CD8-positive, alpha-beta memory T cell (primary cell): ENCODE data around the gene CTBP1. TPM values are rescaled to one million over a fixed set of nuclear protein-coding genes. Genes with fewer than 3 reads are reported as not detected.

Experiments used
- CTCF ChIA-PET: fragments of 350-600 bp; sonication (Branson Sonifier 250); formaldehyde crosslinking; loops from one replicate; lab custom pipeline; 2021; ENCODE audit warnings: antibody characterized with exemption; lab: Charles Lee
- POLR2A ChIA-PET: fragments of 350-600 bp; sonication (Branson Sonifier 250); formaldehyde crosslinking; loops from one replicate; lab custom pipeline; 2021; ENCODE audit warnings: antibody characterized with exemption; lab: Charles Lee
- DNase-seq, 5 donors: peaks; one replicate each; pipeline versions ENCODE4 v3.0.0 to v3.0.0-alpha.2; 2020 to 2022; ENCODE audit warnings: mixed read lengths in 1 of 5
- H3K27ac ChIP-seq: one replicate; pipeline ENCODE4 v1.7.0; 2013; ENCODE audit warnings: low read depth, mild to moderate bottlenecking, low read length, moderate library complexity
- H3K27me3 ChIP-seq: 2 replicates; pipeline ENCODE4 v1.7.0; 2013; ENCODE audit warnings: low read length, mild to moderate bottlenecking; ENCODE audit not compliant: insufficient read depth, poor library complexity, severe bottlenecking
- H3K36me3 ChIP-seq: 2 replicates; pipeline ENCODE4 v1.7.0; 2013; ENCODE audit warnings: mild to moderate bottlenecking, low read length, moderate library complexity; ENCODE audit not compliant: insufficient read depth
- H3K4me1 ChIP-seq: 2 replicates; pipeline ENCODE4 v1.7.0; 2013; ENCODE audit warnings: mild to moderate bottlenecking, low read length, moderate library complexity; ENCODE audit not compliant: insufficient read depth
- H3K4me3 ChIP-seq: 2 replicates; pipeline ENCODE4 v1.7.0; 2013; ENCODE audit warnings: mild to moderate bottlenecking, low read length
- H3K9me3 ChIP-seq: 2 replicates; pipeline ENCODE4 v1.7.0; 2013; ENCODE audit warnings: mild to moderate bottlenecking, low read length
- H3K27ac Mint-ChIP-seq, 8 donors: one replicate each; pipeline ENCODE4 v1.8.0; 2020 to 2021; ENCODE audit warnings: mixed read lengths in 8 of 8, mild to moderate bottlenecking in 6 of 8, inconsistent platforms in 3 of 8, moderate library complexity in 3 of 8
- H3K27me3 Mint-ChIP-seq, 2 donors: one replicate each; pipeline ENCODE4 v1.8.0; 2020 to 2021; ENCODE audit warnings: mixed read lengths in 2 of 2, mild to moderate bottlenecking in 1 of 2, moderate library complexity in 1 of 2
- H3K36me3 Mint-ChIP-seq, 3 donors: one replicate each; pipeline ENCODE4 v1.8.0; 2020 to 2021; ENCODE audit warnings: mixed read lengths in 3 of 3, inconsistent platforms in 1 of 3, mild to moderate bottlenecking in 1 of 3
- H3K4me1 Mint-ChIP-seq, 3 donors: one replicate each; pipeline ENCODE4 v1.8.0; 2020 to 2021; ENCODE audit warnings: mixed read lengths in 3 of 3, inconsistent platforms in 1 of 3, mild to moderate bottlenecking in 1 of 3
- H3K4me3 Mint-ChIP-seq, 7 donors: one replicate each; pipeline ENCODE4 v1.8.0; 2020 to 2021; ENCODE audit warnings: mixed read lengths in 7 of 7, mild to moderate bottlenecking in 6 of 7, moderate library complexity in 4 of 7, inconsistent platforms in 2 of 7
- H3K9me3 Mint-ChIP-seq, 5 donors: one replicate each; pipeline ENCODE4 v1.8.0; 2020 to 2022; ENCODE audit warnings: mixed read lengths in 5 of 5, mild to moderate bottlenecking in 3 of 5, moderate library complexity in 2 of 5, inconsistent platforms in 1 of 5
- polyA plus RNA-seq: library from polyadenylated mRNA; unstranded; fragments of 300-500 nt; fragmentation: Illumina TruSeq; gene quantifications from one replicate; pipeline ENCODE4 v1.2.3, GENCODE V29; 2021
- total RNA-seq, 2 experiments: library from RNA; stranded (reverse); gene quantifications; one replicate each; pipeline ENCODE4 v1.2.3, GENCODE V29; 2021

The CTBP1 gene
- total and polyA plus RNA-seq, 3 experiments from 2014 or later = 88.1 to 149 (median 139) TPM

DNA sequence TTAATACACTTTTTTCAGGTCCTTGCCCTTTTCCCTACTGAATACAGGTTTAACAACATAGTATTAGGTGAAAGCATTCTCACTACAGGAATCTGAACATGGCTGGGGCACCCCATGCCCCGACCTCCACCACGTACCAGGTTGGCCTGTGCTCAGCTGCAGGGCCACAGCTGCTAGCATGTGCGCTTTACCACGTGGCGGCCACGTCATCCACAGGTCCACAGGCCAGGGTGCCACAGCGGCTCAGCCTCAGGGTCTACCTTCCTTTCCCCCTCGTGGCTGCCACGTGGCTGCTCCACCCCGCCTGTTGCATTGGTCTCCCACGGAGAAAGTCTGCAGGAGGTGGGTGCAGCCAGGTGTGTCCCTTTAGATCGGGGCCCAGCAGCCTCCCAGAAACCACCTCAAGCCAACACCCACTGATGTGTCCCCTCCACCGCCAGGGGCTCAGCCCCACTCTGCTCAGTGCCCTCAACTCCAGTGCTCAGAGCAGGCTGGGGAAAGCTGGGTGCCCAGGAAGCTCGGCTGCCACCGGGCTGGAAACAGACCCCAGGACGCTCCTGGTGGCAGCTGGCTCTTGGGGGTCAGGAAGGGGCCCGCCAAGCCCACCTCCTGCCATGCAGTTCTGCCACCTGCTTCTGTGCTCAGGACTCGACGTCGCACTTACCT, 17.8 kb downstream of the CTBP1 start:
- DNase-seq = no peak
- H3K27me3 Mint-ChIP-seq = no peaks in the 10 kb centered on the region
- no peak overlapping the region for H3K4me3 ChIP-seq
- no peaks in the 10 kb centered on the region for H3K9me3 ChIP-seq
- H3K27ac ChIP-seq = no peak overlapping the region
- H3K4me1 ChIP-seq = no peaks in the 10 kb centered on the region
- peaks cover 12 to 92% (median 19%) of the 10 kb centered on the region in 3 donors for H3K36me3 Mint-ChIP-seq
- CTCF ChIA-PET = no interaction called here
- no peak overlapping the region for H3K4me3 Mint-ChIP-seq
- peaks cover 31% of the 10 kb centered on the region for H3K36me3 ChIP-seq
- H3K4me1 Mint-ChIP-seq = peaks cover 4 to 15% (median 5%) of the 10 kb centered on the region in 3 donors
- H3K27me3 ChIP-seq = no peaks in the 10 kb centered on the region
- H3K27ac Mint-ChIP-seq = peak overlapping the region in 1 of 8 donors; percentile 73
- H3K9me3 Mint-ChIP-seq = no peaks in the 10 kb centered on the region
- POLR2A ChIA-PET = no interaction called here

DNA sequence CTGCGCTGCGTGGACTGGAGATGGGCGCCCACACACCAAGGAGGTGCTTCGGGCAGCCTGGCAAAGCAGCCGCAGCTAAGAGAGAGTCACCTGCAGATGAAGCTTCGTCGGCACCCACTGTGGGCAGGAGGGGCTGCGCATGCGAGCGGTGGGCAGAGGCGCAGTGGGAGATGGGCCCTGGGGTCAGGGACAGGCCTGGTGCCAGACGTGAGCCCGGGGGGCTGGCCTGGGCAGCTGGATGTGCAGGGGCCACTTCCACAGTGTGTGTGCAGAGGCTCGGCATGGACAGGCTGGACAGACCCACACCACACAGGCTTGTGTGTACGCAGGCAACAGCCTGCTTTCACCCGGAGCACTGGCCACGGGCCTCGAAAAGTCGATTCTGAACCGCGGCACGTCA, 18.6 kb downstream of the CTBP1 start:
- Histone ChIP-seq H3K27me3 (no peaks in the 10 kb centered on the region), H3K4me1 (no peaks in the 10 kb centered on the region), H3K4me3 (no peak overlapping the region), H3K36me3 (peaks cover 27% of the 10 kb centered on the region), H3K27ac (no peak overlapping the region), H3K9me3 (no peaks in the 10 kb centered on the region)
- ChIA-PET CTCF (no interaction called here), POLR2A (no interaction called here)
- H3K27ac Mint-ChIP-seq = no peak overlapping the region
- H3K9me3 Mint-ChIP-seq = no peaks in the 10 kb centered on the region
- no peak overlapping the region for H3K4me3 Mint-ChIP-seq
- no peaks in the 10 kb centered on the region for H3K27me3 Mint-ChIP-seq
- H3K4me1 Mint-ChIP-seq = peaks cover 2 to 10% (median 5%) of the 10 kb centered on the region in 3 donors
- H3K36me3 Mint-ChIP-seq = peaks cover 12 to 89% (median 18%) of the 10 kb centered on the region in 3 donors
- no peak for DNase-seq

DNA sequence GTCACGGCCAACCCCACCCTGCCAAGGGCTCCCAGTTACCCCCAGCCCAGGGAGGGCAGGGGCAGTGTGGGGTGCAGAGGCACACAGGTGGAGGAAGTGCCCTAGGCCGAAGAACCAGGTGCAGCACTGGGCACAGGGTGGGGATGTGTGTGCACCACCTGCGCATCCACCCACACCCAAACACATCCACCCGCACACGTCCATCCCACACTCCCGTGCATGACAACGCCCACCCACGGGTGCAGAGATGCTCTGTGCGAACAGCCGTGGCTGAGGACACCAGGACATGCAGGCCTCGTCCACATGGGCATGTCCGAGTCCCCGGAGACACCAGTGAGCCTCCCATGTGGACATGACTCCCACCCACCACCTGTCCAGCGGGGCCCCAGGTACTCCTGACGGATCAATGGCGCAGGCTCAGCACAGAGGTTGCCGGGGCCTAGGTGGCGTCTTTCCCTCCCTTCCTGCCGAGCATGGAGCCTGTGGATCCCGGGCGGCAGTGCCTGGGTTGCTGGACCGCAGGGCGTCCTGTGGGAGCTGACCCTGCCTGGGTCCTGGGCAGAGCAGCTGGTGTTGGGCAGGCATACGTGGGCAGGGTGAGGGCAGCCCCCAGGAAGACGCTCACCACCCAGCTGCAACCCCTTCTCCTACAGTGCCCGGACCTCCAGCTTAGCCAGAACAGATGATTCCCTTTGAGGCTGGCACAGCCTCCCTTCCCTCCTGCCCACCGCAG, 19.6 kb downstream of the CTBP1 start:
- H3K36me3 Mint-ChIP-seq = peaks cover 18 to 89% (median 23%) of the 10 kb centered on the region in 3 donors
- peak overlapping the region in 2 of 8 donors; percentile 41 to 72 for H3K27ac Mint-ChIP-seq
- CTCF ChIA-PET = no interaction called here
- no peaks in the 10 kb centered on the region for H3K9me3 Mint-ChIP-seq
- Histone ChIP-seq H3K27ac (no peak overlapping the region), H3K9me3 (no peaks in the 10 kb centered on the region), H3K4me3 (no peak overlapping the region), H3K4me1 (no peaks in the 10 kb centered on the region), H3K36me3 (peaks cover 25% of the 10 kb centered on the region), H3K27me3 (no peaks in the 10 kb centered on the region)
- no peak for DNase-seq
- H3K4me3 Mint-ChIP-seq = peak overlapping the region in 1 of 7 donors; percentile 3
- peaks cover 5 to 10% (median 5%) of the 10 kb centered on the region in 3 donors for H3K4me1 Mint-ChIP-seq
- H3K27me3 Mint-ChIP-seq = no peaks in the 10 kb centered on the region
- POLR2A ChIA-PET = no interaction called here

DNA sequence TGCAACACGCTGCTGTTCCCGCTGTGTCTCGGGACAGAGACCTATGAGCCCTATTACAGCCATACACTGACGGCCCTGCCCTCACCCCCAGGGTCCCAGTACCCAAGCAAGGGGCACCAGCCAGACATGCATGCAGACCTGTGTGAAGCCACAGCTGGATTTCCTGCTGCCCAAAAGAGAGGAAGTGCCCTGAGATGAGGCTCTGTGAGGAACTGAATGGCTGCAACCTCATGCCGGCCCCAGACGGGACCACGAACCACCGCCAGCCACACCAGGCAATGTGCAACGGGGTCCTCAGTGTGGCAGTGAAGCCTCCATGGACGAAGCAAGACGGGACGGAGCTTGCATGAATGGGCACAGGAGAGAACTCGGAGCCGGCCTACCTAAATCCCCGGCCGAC, 21.1 kb downstream of the CTBP1 start:
- Mint-ChIP-seq H3K27me3 (no peaks in the 10 kb centered on the region), H3K4me3 (no peak overlapping the region), H3K27ac (peak overlapping the region in 2 of 8 donors; percentile 26 to 74), H3K36me3 (peaks cover 20 to 83% (median 26%) of the 10 kb centered on the region in 3 donors), H3K4me1 (peaks cover 8 to 11% (median 9%) of the 10 kb centered on the region in 3 donors), H3K9me3 (no peaks in the 10 kb centered on the region)
- ChIA-PET POLR2A (no interaction called here), CTCF (no interaction called here)
- Histone ChIP-seq H3K9me3 (no peaks in the 10 kb centered on the region), H3K36me3 (peaks cover 30% of the 10 kb centered on the region), H3K27me3 (no peaks in the 10 kb centered on the region), H3K27ac (no peak overlapping the region), H3K4me1 (no peaks in the 10 kb centered on the region), H3K4me3 (no peak overlapping the region)
- DNase-seq = no peak

DNA sequence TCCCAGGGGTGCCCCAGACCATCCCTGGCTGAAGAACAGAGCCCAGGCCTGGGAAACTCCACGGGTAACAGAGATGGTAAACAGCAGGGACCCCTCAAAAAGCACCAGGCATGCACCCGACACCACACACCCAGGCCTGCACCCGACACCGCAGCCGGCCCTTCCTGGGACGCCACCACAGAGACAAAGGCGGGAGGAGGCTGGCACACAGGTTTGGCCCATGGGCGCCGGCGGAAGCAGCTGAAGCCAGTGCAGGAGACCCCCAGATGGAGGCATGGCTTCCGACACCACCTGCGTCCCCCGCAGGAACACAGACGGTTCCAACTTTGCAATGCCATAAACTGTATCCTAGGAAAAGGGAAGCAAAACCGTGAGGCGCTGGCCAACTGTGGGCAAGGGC, 22.3 kb downstream of the CTBP1 start:
- no peaks in the 10 kb centered on the region for H3K9me3 ChIP-seq
- H3K27me3 ChIP-seq = no peaks in the 10 kb centered on the region
- Mint-ChIP-seq H3K27ac (no peak overlapping the region), H3K36me3 (peaks cover 20 to 77% (median 24%) of the 10 kb centered on the region in 3 donors), H3K4me1 (peaks cover 9 to 12% (median 11%) of the 10 kb centered on the region in 3 donors), H3K27me3 (no peaks in the 10 kb centered on the region), H3K9me3 (no peaks in the 10 kb centered on the region), H3K4me3 (no peak overlapping the region)
- ChIA-PET CTCF (no interaction called here), POLR2A (no interaction called here)
- DNase-seq = no peak
- H3K27ac ChIP-seq = no peak overlapping the region
- no peak overlapping the region for H3K4me3 ChIP-seq
- H3K4me1 ChIP-seq = no peaks in the 10 kb centered on the region
- H3K36me3 ChIP-seq = peaks cover 30% of the 10 kb centered on the region

DNA sequence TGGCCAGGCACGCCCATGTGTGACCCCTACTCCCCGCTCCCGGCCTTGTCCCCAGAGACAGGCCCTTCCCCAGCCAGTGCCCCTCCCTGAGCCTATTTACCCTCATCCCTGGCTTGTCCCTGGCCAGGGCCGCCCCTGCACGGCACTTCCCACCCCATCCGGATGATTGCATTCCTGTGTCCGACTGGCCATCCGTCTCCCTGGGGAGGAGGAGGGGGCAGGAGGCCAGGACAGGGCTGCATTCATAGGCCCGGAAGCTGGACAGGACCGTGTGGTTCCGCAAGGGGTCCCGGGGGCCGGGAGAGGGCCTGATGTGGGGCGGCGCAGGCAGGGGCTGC, 22.8 kb downstream of the CTBP1 start:
- Histone ChIP-seq H3K4me3 (no peak overlapping the region), H3K36me3 (peaks cover 30% of the 10 kb centered on the region), H3K4me1 (no peaks in the 10 kb centered on the region), H3K27ac (no peak overlapping the region), H3K27me3 (no peaks in the 10 kb centered on the region), H3K9me3 (no peaks in the 10 kb centered on the region)
- H3K27me3 Mint-ChIP-seq = no peaks in the 10 kb centered on the region
- CTCF ChIA-PET = no interaction called here
- POLR2A ChIA-PET = no interaction called here
- H3K4me1 Mint-ChIP-seq = peaks cover 13 to 15% (median 14%) of the 10 kb centered on the region in 3 donors
- DNase-seq = no peak
- H3K36me3 Mint-ChIP-seq = peaks cover 20 to 77% (median 24%) of the 10 kb centered on the region in 3 donors
- no peaks in the 10 kb centered on the region for H3K9me3 Mint-ChIP-seq
- H3K27ac Mint-ChIP-seq = no peak overlapping the region
- H3K4me3 Mint-ChIP-seq = no peak overlapping the region

DNA sequence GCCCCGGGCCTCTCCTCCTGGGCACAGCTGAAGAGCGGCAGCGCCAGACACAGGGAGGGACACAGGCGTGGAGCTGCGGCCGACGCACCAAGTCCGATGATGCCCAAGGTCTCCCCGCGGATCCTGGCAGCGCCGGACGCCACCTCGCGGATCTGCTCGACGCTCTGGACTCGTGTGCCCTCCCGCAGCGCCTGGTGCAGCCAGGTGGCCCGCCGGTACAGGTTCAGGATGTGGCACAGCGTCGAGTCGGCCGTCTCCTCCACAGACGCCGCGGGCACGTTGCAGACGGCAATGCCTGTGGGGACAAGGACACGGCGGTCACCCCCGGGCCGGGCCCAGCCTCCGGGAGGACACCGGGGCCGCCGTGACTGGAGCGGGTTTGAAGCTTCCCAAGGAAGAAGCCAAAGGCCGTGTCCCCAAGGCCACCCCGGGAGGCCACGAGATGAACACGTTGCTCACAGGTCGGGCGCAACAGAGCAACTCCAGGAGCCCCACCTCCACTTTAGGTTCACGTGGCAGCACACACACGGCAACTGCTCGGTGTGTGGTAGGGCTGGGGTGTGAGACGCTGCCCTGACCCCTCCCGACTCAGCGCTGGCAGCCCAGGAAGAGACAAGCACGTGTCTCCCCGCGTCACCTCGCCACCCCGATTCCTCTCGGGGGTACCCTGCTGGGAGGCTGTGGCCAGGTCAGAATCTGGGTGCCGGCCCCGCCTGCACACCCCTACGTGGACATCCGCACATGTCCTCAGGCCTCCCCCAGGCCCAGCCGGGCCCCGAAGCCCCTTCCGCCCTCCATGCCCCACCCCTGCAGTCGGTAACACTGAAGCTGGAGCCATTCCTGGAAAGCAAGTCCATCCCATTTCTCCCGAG, 23.4 kb downstream of the CTBP1 start:
- POLR2A ChIA-PET = no interaction called here
- CTCF ChIA-PET = no interaction called here

More for the DNA sequence above, 23.4 kb downstream of the CTBP1 start:
- Mint-ChIP-seq H3K9me3 (no peaks in the 10 kb centered on the region), H3K27ac (no peak overlapping the region), H3K36me3 (peaks cover 20 to 76% (median 27%) of the 10 kb centered on the region in 3 donors), H3K4me1 (peaks cover 14 to 21% (median 14%) of the 10 kb centered on the region in 3 donors), H3K4me3 (no peak overlapping the region), H3K27me3 (no peaks in the 10 kb centered on the region)
- peaks cover 30% of the 10 kb centered on the region for H3K36me3 ChIP-seq
- H3K4me1 ChIP-seq = no peaks in the 10 kb centered on the region
- H3K27ac ChIP-seq = no peak overlapping the region
- no peaks in the 10 kb centered on the region for H3K27me3 ChIP-seq
- no peaks in the 10 kb centered on the region for H3K9me3 ChIP-seq
- DNase-seq = no peak
- no peak overlapping the region for H3K4me3 ChIP-seq
